Measurements from ENCODE around the gene POLR3K. TPM values are rescaled to one million over a fixed set of nuclear protein-coding genes. Genes with fewer than 3 reads are reported as not detected.
"Not testable (repeated sequence)": the region's sequence is repeated elsewhere in the genome, so short reads cannot be mapped to it uniquely, and the experiment has no call there.

POLR3K gene
- total RNA-seq, 1 donor from 2014 or later: 12.2 TPM

- peaks cover 12% of the 10 kb centered on the region for H3K36me3 ChIP-seq (ENCODE audit: insufficient read depth, low read length)
- peaks cover 11% of the 10 kb centered on the region for H3K79me2 ChIP-seq (ENCODE audit: insufficient read depth, low read length)
- DNase-seq (ENCODE audit: low read depth) (no peak), FAIRE-seq (no peak)
- no peak overlapping the region for H2AFZ ChIP-seq (ENCODE audit: low read depth, low read length)
- H3K27ac ChIP-seq (ENCODE audit: low read depth, low read length): no peak overlapping the region
- no peak for TF ChIP-seq EZH2 (IDR thresholded peaks at IDR 0.05; ENCODE audit: insufficient read depth, low read length)
- no peak for TF ChIP-seq CTCF (IDR thresholded peaks at IDR 0.05; ENCODE audit: insufficient read depth, low read depth, low read length)
- H3K36me3 Mint-ChIP-seq (ENCODE audit: low read depth, unreplicated experiment): peaks cover 24% of the 10 kb centered on the region
- H3K4me1 ChIP-seq (ENCODE audit: insufficient read depth, low read length): no peaks in the 10 kb centered on the region
- H3K4me3 Mint-ChIP-seq (ENCODE audit: unreplicated experiment): no peak overlapping the region
- H3K4me2 ChIP-seq (ENCODE audit: low read length): no peak overlapping the region
- peak overlapping the region; percentile 91 for H3K27ac Mint-ChIP-seq (ENCODE audit: unreplicated experiment)
- no peak overlapping the region for H3K9ac ChIP-seq (ENCODE audit: low read length)
- H4K20me1 ChIP-seq (ENCODE audit: insufficient read depth, low read length): peaks cover 3% of the 10 kb centered on the region
- no peaks in the 10 kb centered on the region for H3K27me3 Mint-ChIP-seq (ENCODE audit: low read depth, unreplicated experiment)
- peaks cover 7% of the 10 kb centered on the region for H3K4me1 Mint-ChIP-seq (ENCODE audit: low read depth, unreplicated experiment)
- H3K4me3 ChIP-seq (ENCODE audit: insufficient read depth, low read depth, low read length): no peak overlapping the region
- H3K27me3 ChIP-seq (ENCODE audit: insufficient read depth, low read length): no peaks in the 10 kb centered on the region
- H3K9me3 Mint-ChIP-seq (ENCODE audit: unreplicated experiment): no peaks in the 10 kb centered on the region
- no peaks in the 10 kb centered on the region for H3K9me3 ChIP-seq (ENCODE audit: insufficient read depth, low read depth, low read length)
These were observed 6.2 kb downstream of the POLR3K start for GRCh38 chr16:47234-47633.

- H3K36me3 Mint-ChIP-seq (ENCODE audit: low read depth, unreplicated experiment): peaks cover 28% of the 10 kb centered on the region
- H3K4me2 ChIP-seq (ENCODE audit: low read length); H3K27me3 ChIP-seq (ENCODE audit: insufficient read depth, low read length); DNase-seq (ENCODE audit: low read depth); H3K9me3 Mint-ChIP-seq (ENCODE audit: unreplicated experiment); H3K27me3 Mint-ChIP-seq (ENCODE audit: low read depth, unreplicated experiment); H3K9me3 ChIP-seq (ENCODE audit: insufficient read depth, low read depth, low read length); H3K9ac ChIP-seq (ENCODE audit: low read length); H2AFZ ChIP-seq (ENCODE audit: low read depth, low read length); H3K4me3 ChIP-seq (ENCODE audit: insufficient read depth, low read depth, low read length); FAIRE-seq; H3K4me1 Mint-ChIP-seq (ENCODE audit: low read depth, unreplicated experiment); H3K79me2 ChIP-seq (ENCODE audit: insufficient read depth, low read length); H3K4me3 Mint-ChIP-seq (ENCODE audit: unreplicated experiment); H3K4me1 ChIP-seq (ENCODE audit: insufficient read depth, low read length); H3K27ac ChIP-seq (ENCODE audit: low read depth, low read length); H4K20me1 ChIP-seq (ENCODE audit: insufficient read depth, low read length); H3K27ac Mint-ChIP-seq (ENCODE audit: unreplicated experiment): not testable (repeated sequence)
- peaks cover 12% of the 10 kb centered on the region for H3K36me3 ChIP-seq (ENCODE audit: insufficient read depth, low read length)
These were observed 6.9 kb downstream of the POLR3K start for GRCh38 chr16:46510-46909.

GRCh38 chr16:45454-45853, 8.0 kb downstream of the POLR3K start:
- Histone ChIP-seq H4K20me1 (ENCODE audit: insufficient read depth, low read length) (no peaks in the 10 kb centered on the region), H3K27ac (ENCODE audit: low read depth, low read length) (no peak overlapping the region), H2AFZ (ENCODE audit: low read depth, low read length) (no peak overlapping the region), H3K4me3 (ENCODE audit: insufficient read depth, low read depth, low read length) (no peak overlapping the region), H3K4me1 (ENCODE audit: insufficient read depth, low read length) (no peaks in the 10 kb centered on the region), H3K4me2 (ENCODE audit: low read length) (no peak overlapping the region), H3K36me3 (ENCODE audit: insufficient read depth, low read length) (peaks cover 12% of the 10 kb centered on the region), H3K9me3 (ENCODE audit: insufficient read depth, low read depth, low read length) (no peaks in the 10 kb centered on the region), H3K27me3 (ENCODE audit: insufficient read depth, low read length) (no peaks in the 10 kb centered on the region), H3K9ac (ENCODE audit: low read length) (no peak overlapping the region), H3K79me2 (ENCODE audit: insufficient read depth, low read length) (no peaks in the 10 kb centered on the region)
- Mint-ChIP-seq H3K27me3 (ENCODE audit: low read depth, unreplicated experiment) (no peaks in the 10 kb centered on the region), H3K4me1 (ENCODE audit: low read depth, unreplicated experiment) (peaks cover 3% of the 10 kb centered on the region), H3K4me3 (ENCODE audit: unreplicated experiment) (no peak overlapping the region), H3K9me3 (ENCODE audit: unreplicated experiment) (no peaks in the 10 kb centered on the region), H3K36me3 (ENCODE audit: low read depth, unreplicated experiment) (peaks cover 23% of the 10 kb centered on the region), H3K27ac (ENCODE audit: unreplicated experiment) (no peak overlapping the region)
- FAIRE-seq (no peak), DNase-seq (ENCODE audit: low read depth) (no peak)
- TF ChIP-seq EZH2 (IDR thresholded peaks at IDR 0.05; ENCODE audit: insufficient read depth, low read length) (no peak), CTCF (IDR thresholded peaks at IDR 0.05; ENCODE audit: insufficient read depth, low read depth, low read length) (no peak)
